OCI-LY3 (cell line): ENCODE results near the gene UCN2.

Experiments used
- EZH2phosphoT487 ChIP-seq: fragments of 200-600 bp; shearing (Covaris generic); IDR thresholded peaks from 2 replicates; pipeline ENCODE4 v1.6.1; 2018; ENCODE audit warnings: antibody characterized with exemption, mixed run types, low read depth
- TF ChIP-seq, protein P1 (sequence below): fragments of 200-600, 300-600 bp; sonication (generic); IDR thresholded peaks from 2 replicates; pipeline ENCODE4 v1.5.1; 2014; ENCODE audit warnings: antibody characterized with exemption, low read length, low read depth

DNA sequence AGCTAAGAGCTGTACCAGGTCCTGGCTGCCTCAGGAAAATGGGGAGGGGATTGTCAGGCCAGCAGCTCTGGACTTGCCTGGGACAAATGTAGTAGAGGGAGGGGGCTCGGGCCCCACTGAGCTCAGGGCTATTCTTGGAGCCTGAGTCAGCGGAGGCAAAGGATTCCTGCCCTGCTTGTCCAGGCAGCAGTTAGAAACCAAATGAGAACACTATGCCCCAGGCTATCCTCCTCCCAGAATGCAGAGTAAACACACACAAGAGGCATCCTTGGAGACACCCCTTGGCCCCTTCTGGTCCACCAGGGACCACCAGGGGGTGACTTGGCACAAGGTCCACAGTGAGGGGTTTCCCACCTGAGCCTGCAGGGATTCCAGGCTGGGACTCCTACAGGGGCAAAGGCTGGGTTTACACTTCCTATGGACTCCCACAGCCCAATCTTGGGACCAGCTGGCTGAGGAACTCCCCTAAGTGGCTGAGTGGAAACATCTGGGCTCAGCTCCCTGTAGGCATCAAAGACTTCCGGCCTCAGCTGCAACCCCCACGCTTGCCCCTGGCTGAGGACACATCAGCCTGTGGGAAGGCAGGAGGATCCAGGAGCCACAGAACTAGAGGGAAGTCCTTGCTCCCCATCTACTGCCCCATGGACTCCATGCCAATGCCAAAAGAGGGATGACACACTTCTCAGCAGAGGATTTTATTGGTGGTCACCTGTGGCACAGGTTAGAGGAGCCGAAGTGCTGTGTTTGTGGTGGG lies 34.9 kb upstream of the UCN2 start:
- TF ChIP-seq, protein P1, sequence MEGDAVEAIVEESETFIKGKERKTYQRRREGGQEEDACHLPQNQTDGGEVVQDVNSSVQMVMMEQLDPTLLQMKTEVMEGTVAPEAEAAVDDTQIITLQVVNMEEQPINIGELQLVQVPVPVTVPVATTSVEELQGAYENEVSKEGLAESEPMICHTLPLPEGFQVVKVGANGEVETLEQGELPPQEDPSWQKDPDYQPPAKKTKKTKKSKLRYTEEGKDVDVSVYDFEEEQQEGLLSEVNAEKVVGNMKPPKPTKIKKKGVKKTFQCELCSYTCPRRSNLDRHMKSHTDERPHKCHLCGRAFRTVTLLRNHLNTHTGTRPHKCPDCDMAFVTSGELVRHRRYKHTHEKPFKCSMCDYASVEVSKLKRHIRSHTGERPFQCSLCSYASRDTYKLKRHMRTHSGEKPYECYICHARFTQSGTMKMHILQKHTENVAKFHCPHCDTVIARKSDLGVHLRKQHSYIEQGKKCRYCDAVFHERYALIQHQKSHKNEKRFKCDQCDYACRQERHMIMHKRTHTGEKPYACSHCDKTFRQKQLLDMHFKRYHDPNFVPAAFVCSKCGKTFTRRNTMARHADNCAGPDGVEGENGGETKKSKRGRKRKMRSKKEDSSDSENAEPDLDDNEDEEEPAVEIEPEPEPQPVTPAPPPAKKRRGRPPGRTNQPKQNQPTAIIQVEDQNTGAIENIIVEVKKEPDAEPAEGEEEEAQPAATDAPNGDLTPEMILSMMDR: no peak
- no peak for TF ChIP-seq EZH2phosphoT487
